GM12891 (cell line): Measurements from ENCODE around the gene CTRB1.
"Not testable (repeated sequence)": the region's sequence is repeated elsewhere in the genome, so short reads cannot be mapped to it uniquely, and the experiment has no call there.

Source experiments
- DNase-seq: peaks from one replicate; pipeline ENCODE4 v3.0.0; 2011; ENCODE audit warnings: low spot score; ENCODE audit not compliant: insufficient read length
- FAIRE-seq: peaks from 2 replicates; lab custom pipeline; 2011; peaks lifted over from hg19 to GRCh38; lab: Jason Lieb, UNC
- PAX5 ChIP-seq: IDR thresholded peaks from 2 replicates; pipeline ENCODE4 v1.6.1; 2011; ENCODE audit warnings: low read length, moderate library complexity, mild to moderate bottlenecking; ENCODE audit not compliant: insufficient read depth, severe bottlenecking
- POLR2A ChIP-seq: IDR thresholded peaks from 2 replicates; pipeline ENCODE4 v1.6.1; 2011; ENCODE audit warnings: low read depth, low read length, control low read depth
- POLR2AphosphoS5 ChIP-seq: IDR thresholded peaks from 2 replicates; pipeline ENCODE4 v1.6.1; 2011; ENCODE audit warnings: low read depth, low read length, control low read depth
- POU2F2 ChIP-seq: IDR thresholded peaks from 2 replicates; pipeline ENCODE4 v1.6.1; 2011; ENCODE audit warnings: low read depth, mild to moderate bottlenecking, control low read depth, low read length, moderate library complexity
- SPI1 ChIP-seq: IDR thresholded peaks from 2 replicates; pipeline ENCODE4 v1.6.1; 2011; ENCODE audit warnings: low read depth, low read length, control low read depth
- TAF1 ChIP-seq: IDR thresholded peaks from 2 replicates; pipeline ENCODE4 v1.6.1; 2011; ENCODE audit warnings: low read depth, low read length, control low read depth

The CTRB1 gene

GRCh38 chr16:75241412-75241811 lies 22.6 kb downstream of the CTRB1 start:
- no peak for TF ChIP-seq POLR2AphosphoS5
- no peak for TF ChIP-seq PAX5
- TF ChIP-seq TAF1: no peak
- no peak for TF ChIP-seq SPI1
- TF ChIP-seq POLR2A: no peak
- no peak for TF ChIP-seq POU2F2
- FAIRE-seq: no peak
- no peak for DNase-seq

GRCh38 chr16:75241955-75242354 lies 23.2 kb downstream of the CTRB1 start:
- FAIRE-seq (no peak), DNase-seq (no peak)
- no peak for TF ChIP-seq TAF1
- TF ChIP-seq SPI1: no peak
- no peak for TF ChIP-seq POU2F2
- TF ChIP-seq POLR2AphosphoS5: no peak
- TF ChIP-seq PAX5: no peak
- no peak for TF ChIP-seq POLR2A

- DNase-seq: not testable (repeated sequence)
These were observed 23.8 kb downstream of the CTRB1 start for GRCh38 chr16:75242436-75243078.

GRCh38 chr16:75243667-75244224 lies 25.0 kb downstream of the CTRB1 start:
- peak; percentile 38 for FAIRE-seq
- no peak for TF ChIP-seq POLR2AphosphoS5
- no peak for TF ChIP-seq PAX5
- TF ChIP-seq TAF1: no peak
- TF ChIP-seq POU2F2: no peak
- no peak for TF ChIP-seq POLR2A
- no peak for TF ChIP-seq SPI1
- DNase-seq: no peak

More at GRCh38 chr16:75242436-75243078, 23.8 kb downstream of the CTRB1 start:
- FAIRE-seq: not testable (repeated sequence)

- DNase-seq: no peak
- FAIRE-seq: no peak
- TF ChIP-seq POU2F2: no peak
- TF ChIP-seq POLR2AphosphoS5: no peak
- TF ChIP-seq PAX5: no peak
- TF ChIP-seq SPI1: no peak
- no peak for TF ChIP-seq TAF1
These were observed 25.5 kb downstream of the CTRB1 start for GRCh38 chr16:75244225-75244809.

- TF ChIP-seq PAX5 (no peak), SPI1 (peak; percentile 86)
- FAIRE-seq (peak; percentile 61), DNase-seq (no peak)
These were observed 26.3 kb downstream of the CTRB1 start for GRCh38 chr16:75244844-75245758.

GRCh38 chr16:75246504-75247205 lies 27.9 kb downstream of the CTRB1 start:
- TF ChIP-seq PAX5: no peak
- TF ChIP-seq POLR2A: no peak
- TF ChIP-seq POU2F2: no peak
- no peak for TF ChIP-seq SPI1
- no peak for TF ChIP-seq TAF1
- FAIRE-seq: no peak
- no peak for DNase-seq

- no peak for TF ChIP-seq POLR2A
- TF ChIP-seq POLR2AphosphoS5: no peak
- TF ChIP-seq SPI1: no peak
- no peak for TF ChIP-seq TAF1
- TF ChIP-seq PAX5: no peak
- no peak for TF ChIP-seq POU2F2
- no peak for FAIRE-seq
- no peak for DNase-seq
These were observed 28.5 kb downstream of the CTRB1 start for GRCh38 chr16:75247249-75247648.

GRCh38 chr16:75248142-75248535 lies 29.4 kb downstream of the CTRB1 start:
- TF ChIP-seq PAX5 (no peak), POU2F2 (no peak), POLR2AphosphoS5 (no peak), POLR2A (no peak), SPI1 (no peak), TAF1 (no peak)
- no peak for FAIRE-seq
- DNase-seq: no peak
